ENCODE results near the gene TMEM72.

Gene TMEM72

DNA sequence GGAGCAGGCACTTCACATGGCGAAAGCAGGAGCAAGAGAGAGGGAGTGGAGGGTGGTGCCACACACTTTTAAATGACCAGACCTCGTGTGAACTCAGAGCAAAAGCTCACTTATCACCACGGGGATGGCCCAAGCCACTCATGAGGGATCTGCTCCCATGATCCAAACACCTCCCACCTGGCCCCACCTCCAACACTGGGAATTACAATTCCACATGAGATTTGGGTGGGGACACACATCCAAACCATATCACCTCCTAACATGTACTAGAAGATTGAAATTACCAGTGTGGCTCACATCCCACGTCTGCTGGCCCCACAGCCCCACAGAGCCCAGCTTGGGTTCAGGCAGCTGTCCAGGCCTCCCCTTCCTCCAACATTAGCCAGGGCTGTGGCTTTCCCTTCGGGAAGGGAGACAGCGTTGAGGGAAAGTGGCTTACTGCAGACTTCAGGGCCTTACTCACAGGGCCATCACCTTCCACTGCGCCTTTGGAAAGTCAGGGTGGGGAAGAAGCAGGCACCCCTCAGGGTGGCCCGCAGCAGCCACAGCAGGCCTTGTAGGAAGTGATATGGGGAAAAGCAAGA lies 59.8 kb downstream of the TMEM72 start:
- no peaks in the 10 kb centered on the region for H3K9me2 ChIP-seq (replicated peaks; ENCODE audit: insufficient read depth, low read length)
- H3K27me3 ChIP-seq (ENCODE audit: low read length) = no peaks in the 10 kb centered on the region
- TF ChIP-seq EZH2phosphoT487 (conservative IDR thresholded peaks at IDR 0.05; ENCODE audit: low read length) (no peak), CTCF (IDR thresholded peaks at IDR 0.05; ENCODE audit: insufficient read depth, low read length, poor library complexity, severe bottlenecking) (no peak)
- H3K4me3 ChIP-seq (ENCODE audit: insufficient read depth, low read length, poor library complexity, severe bottlenecking) = no peak overlapping the region
- no peaks in the 10 kb centered on the region for H3K9me3 ChIP-seq (ENCODE audit: insufficient read depth, low read length)
- H4K20me1 ChIP-seq (ENCODE audit: low read depth, low read length) = no peaks in the 10 kb centered on the region
- no peak overlapping the region for H3K9ac ChIP-seq (ENCODE audit: low read length)
- H3K27ac ChIP-seq (ENCODE audit: low read depth, low read length) = no peak overlapping the region
- H3K4me2 ChIP-seq (ENCODE audit: low read depth, low read length, poor library complexity, severe bottlenecking) = no peak overlapping the region
- no peak overlapping the region for H2AFZ ChIP-seq (ENCODE audit: low read depth, low read length, severe bottlenecking)
- no peaks in the 10 kb centered on the region for H3F3A ChIP-seq (ENCODE audit: insufficient read depth)
- no peaks in the 10 kb centered on the region for H3K79me2 ChIP-seq (ENCODE audit: insufficient read depth, low read length)
- no peaks in the 10 kb centered on the region for H3K36me3 ChIP-seq (ENCODE audit: low read length)

DNA sequence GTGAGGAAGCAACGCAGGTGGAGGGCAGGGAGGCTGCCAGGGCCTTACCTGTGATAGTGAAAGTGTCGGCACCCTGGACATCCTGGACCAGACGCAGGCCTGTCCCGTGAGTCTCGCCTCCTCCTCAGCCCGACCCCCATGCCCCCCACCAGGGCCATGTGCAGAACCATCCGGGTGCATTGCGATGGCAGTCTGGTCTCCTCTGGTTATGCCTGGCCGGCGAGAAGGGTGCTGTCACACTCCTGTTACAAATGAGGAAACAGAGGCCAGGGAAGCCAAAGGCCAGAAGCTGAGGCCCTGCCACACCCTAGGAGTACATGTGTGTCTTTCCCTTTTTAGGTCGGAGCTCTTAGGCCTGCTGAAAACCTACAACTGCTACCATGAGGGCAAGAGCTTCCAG lies 60.3 kb downstream of the TMEM72 start:
- Histone ChIP-seq H2AFZ (ENCODE audit: low read depth, low read length, severe bottlenecking) (no peak overlapping the region), H3K27me3 (ENCODE audit: low read length) (no peaks in the 10 kb centered on the region), H3K9me2 (replicated peaks; ENCODE audit: insufficient read depth, low read length) (no peaks in the 10 kb centered on the region), H3F3A (ENCODE audit: insufficient read depth) (no peaks in the 10 kb centered on the region), H3K4me2 (ENCODE audit: low read depth, low read length, poor library complexity, severe bottlenecking) (no peak overlapping the region), H3K9me3 (ENCODE audit: insufficient read depth, low read length) (no peaks in the 10 kb centered on the region), H4K20me1 (ENCODE audit: low read depth, low read length) (no peaks in the 10 kb centered on the region), H3K9ac (ENCODE audit: low read length) (no peak overlapping the region), H3K36me3 (ENCODE audit: low read length) (no peaks in the 10 kb centered on the region), H3K4me3 (ENCODE audit: insufficient read depth, low read length, poor library complexity, severe bottlenecking) (no peak overlapping the region), H3K79me2 (ENCODE audit: insufficient read depth, low read length) (no peaks in the 10 kb centered on the region), H3K27ac (ENCODE audit: low read depth, low read length) (no peak overlapping the region)
- TF ChIP-seq CTCF (IDR thresholded peaks at IDR 0.05; ENCODE audit: insufficient read depth, low read length, poor library complexity, severe bottlenecking) = no peak
- no peak for TF ChIP-seq EZH2phosphoT487 (conservative IDR thresholded peaks at IDR 0.05; ENCODE audit: low read length)

- no peak overlapping the region for H2AFZ ChIP-seq (ENCODE audit: low read depth, low read length, severe bottlenecking)
- H3K4me3 ChIP-seq (ENCODE audit: insufficient read depth, low read length, poor library complexity, severe bottlenecking) = no peak overlapping the region
- H3K9ac ChIP-seq (ENCODE audit: low read length) = no peak overlapping the region
- H3K4me2 ChIP-seq (ENCODE audit: low read depth, low read length, poor library complexity, severe bottlenecking) = no peak overlapping the region
- H4K20me1 ChIP-seq (ENCODE audit: low read depth, low read length) = no peaks in the 10 kb centered on the region
- H3K79me2 ChIP-seq (ENCODE audit: insufficient read depth, low read length) = no peaks in the 10 kb centered on the region
- H3K27ac ChIP-seq (ENCODE audit: low read depth, low read length) = no peak overlapping the region
- no peaks in the 10 kb centered on the region for H3K9me3 ChIP-seq (ENCODE audit: insufficient read depth, low read length)
- no peaks in the 10 kb centered on the region for H3K27me3 ChIP-seq (ENCODE audit: low read length)
- H3F3A ChIP-seq (ENCODE audit: insufficient read depth) = no peaks in the 10 kb centered on the region
- no peaks in the 10 kb centered on the region for H3K9me2 ChIP-seq (replicated peaks; ENCODE audit: insufficient read depth, low read length)
- no peak for TF ChIP-seq EZH2phosphoT487 (conservative IDR thresholded peaks at IDR 0.05; ENCODE audit: low read length)
- TF ChIP-seq CTCF (IDR thresholded peaks at IDR 0.05; ENCODE audit: insufficient read depth, low read length, poor library complexity, severe bottlenecking) = no peak
- no peaks in the 10 kb centered on the region for H3K36me3 ChIP-seq (ENCODE audit: low read length)
These were observed 61.0 kb downstream of the TMEM72 start for GRCh38 chr10:44971935-44972757.

All from SU-DHL-6 (cell line).